Activated T-cell treated with anti-CD3 and anti-CD28 coated beads, Interleukin-2, amount 50 U/mL, for 72 hours (primary cell): ENCODE results near the gene MYL7. TPM values are rescaled to one million over a fixed set of nuclear protein-coding genes. Genes with fewer than 3 reads are reported as not detected.

Experiments
- ATAC-seq, 2 donors: fragments of 150-1000 bp; cut with Tn5 transposase; replicated peaks in 1 of 2; 2 replicates each; pipeline ENCODE4 v1.10.0; 2021; ENCODE audit warnings: moderate library complexity in 2 of 2, mild to moderate bottlenecking in 1 of 2
- DNase-seq, 2 donors: peaks; one replicate each; pipeline ENCODE4 v3.0.0; 2021 to 2022; ENCODE audit warnings: mixed read lengths in 1 of 2
- H3K27ac Mint-ChIP-seq: one replicate; pipeline ENCODE4 v1.8.0; 2022; ENCODE audit warnings: mild to moderate bottlenecking, moderate library complexity, mixed read lengths
- H3K27me3 Mint-ChIP-seq: one replicate; pipeline ENCODE4 v1.8.0; 2022; ENCODE audit warnings: low read depth, mixed read lengths
- H3K36me3 Mint-ChIP-seq, 2 donors: one replicate each; pipeline ENCODE4 v1.8.0; 2022; ENCODE audit warnings: mixed read lengths in 2 of 2, mild to moderate bottlenecking in 1 of 2; ENCODE audit not compliant: insufficient read depth in 2 of 2
- H3K4me1 Mint-ChIP-seq: one replicate; pipeline ENCODE4 v1.8.0; 2022; ENCODE audit warnings: low read depth, mixed read lengths
- H3K4me3 Mint-ChIP-seq, 2 donors: one replicate each; pipeline ENCODE4 v1.8.0; 2022; ENCODE audit warnings: mild to moderate bottlenecking in 2 of 2, mixed read lengths in 2 of 2, moderate library complexity in 2 of 2
- H3K9me3 Mint-ChIP-seq, 2 donors: one replicate each; pipeline ENCODE4 v1.8.0; 2022; ENCODE audit warnings: mixed read lengths in 2 of 2
- total RNA-seq, 2 donors: library from RNA; stranded (reverse); gene quantifications; one replicate each; pipeline ENCODE4 v1.2.3, GENCODE V29; 2022

MYL7 gene
- total RNA-seq, 2 donors from 2014 or later = not detected

DNA sequence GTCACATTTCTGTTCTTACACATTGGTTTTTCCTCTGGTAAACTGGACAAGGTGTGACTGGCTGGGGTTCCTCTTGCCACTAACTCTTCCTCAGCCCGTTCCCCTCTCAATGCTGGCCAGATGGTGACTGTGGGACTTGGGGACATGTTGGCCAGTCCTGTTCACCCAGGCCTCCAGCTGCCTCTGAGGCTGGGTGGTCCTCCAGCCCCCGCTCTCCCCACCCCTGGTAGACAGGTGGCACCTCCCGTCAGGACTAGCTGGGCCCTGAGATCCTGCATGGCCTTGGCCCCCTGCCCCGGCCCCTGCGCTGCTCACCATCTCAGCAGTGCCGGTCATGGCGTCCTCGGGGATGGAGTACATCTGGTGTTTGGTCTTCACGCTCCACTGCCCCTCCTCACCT lies 10.8 kb upstream of the MYL7 start:
- no peak overlapping the region for H3K27ac Mint-ChIP-seq
- DNase-seq = no peak
- H3K9me3 Mint-ChIP-seq = no peaks in the 10 kb centered on the region
- no peak for ATAC-seq
- no peaks in the 10 kb centered on the region for H3K27me3 Mint-ChIP-seq
- H3K36me3 Mint-ChIP-seq = no peaks in the 10 kb centered on the region
- H3K4me1 Mint-ChIP-seq = no peaks in the 10 kb centered on the region
- H3K4me3 Mint-ChIP-seq = no peak overlapping the region

- H3K4me3 Mint-ChIP-seq = no peak overlapping the region
- H3K4me1 Mint-ChIP-seq = peaks cover 5% of the 10 kb centered on the region
- H3K27me3 Mint-ChIP-seq = no peaks in the 10 kb centered on the region
- no peaks in the 10 kb centered on the region for H3K36me3 Mint-ChIP-seq
- DNase-seq (no peak), ATAC-seq (no peak)
- H3K27ac Mint-ChIP-seq = no peak overlapping the region
- H3K9me3 Mint-ChIP-seq = no peaks in the 10 kb centered on the region
Measured at GRCh38 chr7:44150966-44151941, 10.1 kb upstream of the MYL7 start.

DNA sequence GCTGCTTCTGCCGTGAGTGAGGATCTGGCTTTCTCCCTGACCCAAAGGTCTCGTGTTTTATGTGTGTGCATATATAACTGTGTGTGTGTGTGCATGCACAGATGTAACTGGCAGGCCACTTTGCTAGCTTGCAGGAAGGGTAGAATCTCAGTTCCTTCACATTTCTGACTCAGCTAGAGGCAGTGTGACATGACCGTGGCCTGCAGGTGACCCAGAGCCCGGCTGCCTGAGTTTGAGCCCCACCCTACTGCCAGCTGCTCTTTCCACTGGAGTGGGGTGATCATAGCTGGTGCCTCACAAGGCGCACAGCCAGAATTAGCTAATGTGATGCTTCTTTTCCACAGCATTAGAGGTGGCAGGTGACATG lies 9.3 kb upstream of the MYL7 start:
- Mint-ChIP-seq H3K27ac (no peak overlapping the region), H3K9me3 (no peaks in the 10 kb centered on the region), H3K4me3 (no peak overlapping the region), H3K27me3 (peaks cover under 1% of the 10 kb centered on the region), H3K36me3 (no peaks in the 10 kb centered on the region), H3K4me1 (peaks cover 9% of the 10 kb centered on the region)
- DNase-seq (no peak), ATAC-seq (no peak)

DNA sequence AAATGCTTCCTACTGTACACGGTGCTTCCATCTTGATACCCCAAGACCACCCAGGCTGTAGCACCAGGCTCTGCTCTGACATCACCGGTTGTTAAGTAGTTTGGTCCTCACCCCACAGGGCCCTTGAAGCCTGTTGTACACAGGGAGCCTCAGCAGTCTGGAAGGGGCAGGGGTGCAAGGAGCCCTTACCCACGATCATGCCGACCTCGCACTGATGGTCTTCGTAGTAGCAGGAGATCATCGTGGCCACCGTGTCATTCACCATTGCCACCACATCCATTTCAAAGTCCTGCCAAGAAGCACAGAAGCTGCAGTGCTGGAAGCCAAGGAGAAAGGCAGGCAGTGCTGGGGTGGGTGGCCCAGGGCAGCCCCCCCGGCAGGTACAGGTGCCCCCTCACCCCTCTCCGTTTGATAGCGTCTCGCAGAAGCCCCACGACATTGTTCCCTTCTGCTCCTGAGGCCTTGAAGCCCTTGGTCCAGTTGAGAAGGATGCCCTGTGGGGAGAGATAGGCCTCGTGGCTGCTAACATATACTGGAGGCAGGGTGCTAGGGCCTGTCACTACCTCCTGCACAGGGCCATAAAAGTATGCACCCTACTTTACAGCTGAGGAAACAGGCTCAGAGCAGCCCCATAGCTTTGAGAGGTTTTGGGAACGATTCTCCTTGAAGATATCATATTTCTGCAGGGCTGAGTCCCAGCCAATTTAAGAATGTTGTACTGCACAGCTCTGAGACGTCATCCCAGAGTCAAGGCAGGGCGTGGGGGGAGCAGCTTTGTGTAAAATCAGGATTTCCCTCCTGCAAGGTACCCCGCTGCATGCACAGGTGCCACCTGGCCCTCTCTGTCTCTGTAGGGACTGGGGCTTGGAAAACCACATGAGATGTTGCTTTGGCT lies 8.7 kb upstream of the MYL7 start:
- DNase-seq = no peak
- no peaks in the 10 kb centered on the region for H3K9me3 Mint-ChIP-seq
- peaks cover 7% of the 10 kb centered on the region for H3K27me3 Mint-ChIP-seq
- no peaks in the 10 kb centered on the region for H3K36me3 Mint-ChIP-seq
- H3K27ac Mint-ChIP-seq = no peak overlapping the region
- H3K4me3 Mint-ChIP-seq = no peak overlapping the region
- H3K4me1 Mint-ChIP-seq = peaks cover 14% of the 10 kb centered on the region
- ATAC-seq = no peak

DNA sequence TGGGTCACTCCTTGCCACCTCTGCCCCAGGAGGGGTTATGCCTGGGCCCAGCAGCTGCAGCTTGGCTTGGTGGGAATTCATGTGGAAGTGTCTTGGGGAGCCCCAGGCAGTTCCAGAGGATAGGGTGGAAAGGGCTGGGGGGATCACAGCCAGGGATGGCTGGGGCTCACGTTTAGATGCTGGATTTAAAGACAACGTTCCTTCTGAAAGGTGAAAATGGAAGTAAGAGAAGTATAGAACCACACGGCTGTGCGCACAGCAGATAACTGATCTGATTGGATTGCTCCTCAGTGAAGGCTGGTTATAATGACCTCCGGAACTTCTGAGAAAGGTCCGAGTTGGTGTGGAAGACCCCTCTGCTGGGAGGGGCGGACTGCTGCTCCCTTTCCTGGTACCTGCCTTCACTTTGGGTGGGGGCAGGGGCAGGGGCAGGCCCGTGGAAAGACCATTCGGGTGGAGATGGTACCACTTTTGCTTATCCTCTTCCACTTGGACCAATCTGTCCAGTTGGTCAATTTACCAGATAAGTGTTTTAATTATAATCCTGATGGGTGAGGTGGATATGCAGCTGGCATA lies 7.9 kb upstream of the MYL7 start:
- H3K27me3 Mint-ChIP-seq = peaks cover 7% of the 10 kb centered on the region
- no peaks in the 10 kb centered on the region for H3K36me3 Mint-ChIP-seq
- no peak overlapping the region for H3K27ac Mint-ChIP-seq
- ATAC-seq = no peak
- no peak for DNase-seq
- no peak overlapping the region for H3K4me3 Mint-ChIP-seq
- no peaks in the 10 kb centered on the region for H3K9me3 Mint-ChIP-seq
- H3K4me1 Mint-ChIP-seq = peaks cover 14% of the 10 kb centered on the region

DNA sequence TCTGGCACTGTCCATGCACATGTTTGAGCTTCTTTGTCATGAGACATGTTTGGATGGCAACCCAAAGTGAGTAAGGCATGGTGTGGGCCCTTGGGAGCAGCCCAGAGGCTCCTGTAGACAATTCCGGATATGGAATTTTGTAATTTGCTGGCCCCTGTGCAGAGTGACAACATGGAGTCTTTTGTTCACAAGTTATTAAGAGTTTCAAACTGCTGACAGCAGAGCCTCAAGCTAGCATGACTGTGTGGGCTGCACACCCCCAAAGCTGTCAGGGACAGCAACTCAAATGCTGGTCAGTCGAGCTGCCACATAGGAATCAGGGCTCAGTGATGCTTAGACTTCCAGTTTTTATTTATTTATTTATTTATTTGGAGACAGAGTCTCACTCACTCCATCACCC lies 7.0 kb upstream of the MYL7 start:
- H3K27ac Mint-ChIP-seq = no peak overlapping the region
- no peak for ATAC-seq

GRCh38 chr7:44147026-44147991 lies 6.2 kb upstream of the MYL7 start:
- DNase-seq = no peak
- H3K27ac Mint-ChIP-seq = no peak overlapping the region
- peaks cover 7% of the 10 kb centered on the region for H3K27me3 Mint-ChIP-seq
- ATAC-seq = no peak
- H3K36me3 Mint-ChIP-seq = no peaks in the 10 kb centered on the region
- peaks cover 14% of the 10 kb centered on the region for H3K4me1 Mint-ChIP-seq
- no peaks in the 10 kb centered on the region for H3K9me3 Mint-ChIP-seq
- no peak overlapping the region for H3K4me3 Mint-ChIP-seq

More for the DNA sequence above, 7.0 kb upstream of the MYL7 start:
- H3K4me1 Mint-ChIP-seq = peaks cover 14% of the 10 kb centered on the region
- H3K27me3 Mint-ChIP-seq = peaks cover 7% of the 10 kb centered on the region
- no peak for DNase-seq
- no peaks in the 10 kb centered on the region for H3K36me3 Mint-ChIP-seq
- no peaks in the 10 kb centered on the region for H3K9me3 Mint-ChIP-seq
- no peak overlapping the region for H3K4me3 Mint-ChIP-seq

- Mint-ChIP-seq H3K27ac (no peak overlapping the region), H3K4me3 (peak overlapping the region; percentile 75 to 81), H3K9me3 (no peaks in the 10 kb centered on the region), H3K4me1 (peaks cover 14% of the 10 kb centered on the region), H3K27me3 (peaks cover 7% of the 10 kb centered on the region), H3K36me3 (no peaks in the 10 kb centered on the region)
- DNase-seq (peak; percentile 68 to 77), ATAC-seq (peak; percentile 82 to 85)
Measured at GRCh38 chr7:44145969-44146911, 5.1 kb upstream of the MYL7 start.

DNA sequence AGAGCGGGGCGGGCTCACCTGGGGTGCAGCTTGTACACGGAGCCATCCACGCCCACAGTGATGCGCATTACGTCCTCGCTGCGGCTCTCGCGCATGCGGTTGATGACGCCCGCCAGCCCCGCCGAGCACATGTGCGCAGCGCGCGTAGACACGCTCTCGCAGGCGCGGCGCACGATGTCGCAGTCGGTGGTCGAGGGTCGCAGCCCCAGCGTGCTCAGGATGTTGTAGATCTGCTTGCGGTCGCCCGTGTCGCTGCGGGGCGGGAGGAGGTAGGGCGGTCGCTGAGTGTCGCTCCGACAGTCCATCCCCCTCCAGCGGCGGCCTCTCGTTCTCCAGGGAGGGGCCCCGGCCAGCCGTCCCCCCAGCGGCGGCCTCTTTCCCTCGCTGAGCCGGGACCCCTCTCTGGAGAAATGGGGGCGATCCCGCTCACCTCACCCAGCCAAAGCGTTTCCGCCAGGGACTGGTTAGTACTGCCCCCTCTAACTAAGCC lies 4.4 kb upstream of the MYL7 start:
- peak; percentile 60 for DNase-seq
- peaks cover 7% of the 10 kb centered on the region for H3K27me3 Mint-ChIP-seq
- peak; percentile 57 to 59 for ATAC-seq

GRCh38 chr7:44144968-44145478 lies 3.9 kb upstream of the MYL7 start:
- Mint-ChIP-seq H3K9me3 (no peaks in the 10 kb centered on the region), H3K27ac (no peak overlapping the region), H3K4me3 (peak overlapping the region; percentile 75 to 81), H3K27me3 (peaks cover 7% of the 10 kb centered on the region), H3K4me1 (peaks cover 14% of the 10 kb centered on the region), H3K36me3 (no peaks in the 10 kb centered on the region)
- DNase-seq = no peak
- no peak for ATAC-seq

More for the DNA sequence above, 4.4 kb upstream of the MYL7 start:
- Mint-ChIP-seq H3K4me1 (peaks cover 14% of the 10 kb centered on the region), H3K36me3 (no peaks in the 10 kb centered on the region), H3K9me3 (no peaks in the 10 kb centered on the region), H3K4me3 (peak overlapping the region; percentile 75 to 81), H3K27ac (no peak overlapping the region)

- DNase-seq (no peak), ATAC-seq (no peak)
- no peaks in the 10 kb centered on the region for H3K36me3 Mint-ChIP-seq
- H3K4me3 Mint-ChIP-seq = no peak overlapping the region
- H3K27me3 Mint-ChIP-seq = peaks cover 7% of the 10 kb centered on the region
- peaks cover 14% of the 10 kb centered on the region for H3K4me1 Mint-ChIP-seq
- no peaks in the 10 kb centered on the region for H3K9me3 Mint-ChIP-seq
- H3K27ac Mint-ChIP-seq = no peak overlapping the region
Measured at GRCh38 chr7:44144426-44144967, 3.4 kb upstream of the MYL7 start.
